Right lung (tissue), 5 donors: ENCODE measurements around the gene ATF7IP2. TPM values are rescaled to one million over a fixed set of nuclear protein-coding genes. Genes with fewer than 3 reads are reported as not detected.

Experiments used
- polyA plus RNA-seq, 5 donors: library from polyadenylated mRNA; unstranded; fragments of 120-200 nt; gene quantifications; one replicate each; pipeline versions ENCODE4 v1.2.1 to v1.2.3, GENCODE V29; 2013; ENCODE audit warnings: inconsistent platforms in 1 of 5, low replicate concordance in 1 of 5; ENCODE audit not compliant: insufficient read length in 5 of 5, insufficient read depth in 1 of 5

Gene ATF7IP2
- polyA plus RNA-seq, 5 donors = 8.8 to 14.3 (median 12.8) TPM

Other genes with a start within 250 kb of the ATF7IP2 start
- under 1 TPM; 0.10 to 0.94 (median 0.32) TPM for gene GRIN2A, start 203.6 kb upstream of the ATF7IP2 start, polyA plus RNA-seq
- 10 to 100 TPM; 57.4 to 66.2 (median 63.0) TPM for gene EMP2, start 194.5 kb downstream of the ATF7IP2 start, polyA plus RNA-seq